Testis (tissue), 3 donors: ENCODE measurements around the gene SRRM2. TPM values are rescaled to one million over a fixed set of nuclear protein-coding genes. Genes with fewer than 3 reads are reported as not detected.

Source experiments
- DNase-seq: peaks from one replicate; pipeline ENCODE4 v3.0.0-alpha.2; 2019
- H3K27ac ChIP-seq, 2 donors: fragments of 200-600 bp; sonication (generic); one replicate each; pipeline ENCODE4 v1.5.1; 2019
- H3K27me3 ChIP-seq: fragments of 200-600 bp; sonication (generic); one replicate; pipeline ENCODE4 v1.5.1; 2019
- H3K36me3 ChIP-seq: fragments of 200-600 bp; sonication (generic); one replicate; pipeline ENCODE4 v1.5.1; 2017; ENCODE audit warnings: low read depth; ENCODE audit errors: missing control alignments
- H3K4me1 ChIP-seq: fragments of 200-600 bp; sonication (generic); one replicate; pipeline ENCODE4 v1.5.1; 2019
- H3K4me3 ChIP-seq, 2 donors: fragments of 200-600 bp; sonication (generic); one replicate each; pipeline ENCODE4 v1.5.1; 2017 to 2019
- H3K9me3 ChIP-seq: fragments of 200-600 bp; sonication (generic); one replicate; pipeline ENCODE4 v1.5.1; 2017
- CTCF ChIP-seq, 3 experiments: fragments of 450-650 bp in 2 of 3; fragments of 200-600 bp in 1 of 3; sonication (generic) in 1 of 3; IDR thresholded peaks; one replicate each; pipeline ENCODE4 v1.5.1; 2016 to 2019; ENCODE audit warnings: antibody characterized with exemption in 3 of 3, mild to moderate bottlenecking in 2 of 3, moderate library complexity in 1 of 3
- POLR2A ChIP-seq: fragments of 450-650 bp; IDR thresholded peaks from one replicate; pipeline ENCODE4 v1.6.1; 2017; ENCODE audit warnings: antibody characterized with exemption, mild to moderate bottlenecking, moderate library complexity
- WGBS, 2 donors: methylation state at CpG; one replicate each; pipeline ENCODE4 v1.1.5; 2018; 5-methylcytosine and 5-hydroxymethylcytosine counted together
- intact Hi-C: fragments of 100-400 bp; cut with DNase I; formaldehyde crosslinking; loops from one replicate; pipeline ENCODE4 v1.15.1; 2023; ENCODE audit warnings: low total_unique reads
- polyA plus RNA-seq: library from polyadenylated mRNA; stranded (reverse); fragments of 350-450 nt; fragmentation: Illumina TruSeq; extraction: RNeasy Lipid Tissue Mini Kit (QIAGEN cat#74804); gene quantifications from one replicate; pipeline ENCODE4 v1.2.3, GENCODE V29; 2014; ENCODE audit warnings: low read depth, low replicate concordance; ENCODE audit not compliant: insufficient read depth
- total RNA-seq, 2 donors: library from RNA; depleted of rRNA; stranded (reverse); fragments of >200 nt; gene quantifications; one replicate each; pipeline ENCODE4 v1.2.3, GENCODE V29; 2016

The SRRM2 gene
- total and polyA plus RNA-seq, 3 donors from 2014 or later = 446 to 738 (median 526) TPM

- Histone ChIP-seq H3K4me1 (no peaks in the 10 kb centered on the region), H3K4me3 (no peak overlapping the region), H3K9me3 (no peaks in the 10 kb centered on the region), H3K27ac (no peak overlapping the region), H3K36me3 (no peaks in the 10 kb centered on the region), H3K27me3 (no peaks in the 10 kb centered on the region)
- TF ChIP-seq CTCF (IDR thresholded peaks at IDR 0.05) = no peak
- TF ChIP-seq POLR2A = no peak
- 92% methylated on average over 8 of the region's 10 CpGs; no CpG with 5 or more reads in 1 of the 2 donors for WGBS, 2 donors
- intact Hi-C loops = no loop called here
- no peak for DNase-seq
These were observed 47.1 kb upstream of the SRRM2 start for GRCh38 chr16:2705351-2705750.

- WGBS, 2 donors = 94 to 98% methylated on average over 13 to 17 of the region's 17 CpGs
- Histone ChIP-seq H3K4me1 (no peaks in the 10 kb centered on the region), H3K4me3 (no peak overlapping the region), H3K27ac (no peak overlapping the region), H3K27me3 (no peaks in the 10 kb centered on the region), H3K9me3 (no peaks in the 10 kb centered on the region), H3K36me3 (no peaks in the 10 kb centered on the region)
- TF ChIP-seq CTCF (IDR thresholded peaks at IDR 0.05) = no peak
- TF ChIP-seq POLR2A = no peak
- DNase-seq = no peak
- intact Hi-C loops = no loop called here
These were observed 46.4 kb upstream of the SRRM2 start for GRCh38 chr16:2706085-2706484.

GRCh38 chr16:2706611-2707311 is 45.7 kb upstream of the SRRM2 start:
- Histone ChIP-seq H3K36me3 (no peaks in the 10 kb centered on the region), H3K4me3 (no peak overlapping the region), H3K4me1 (no peaks in the 10 kb centered on the region), H3K9me3 (no peaks in the 10 kb centered on the region), H3K27ac (no peak overlapping the region), H3K27me3 (no peaks in the 10 kb centered on the region)
- intact Hi-C loops = no loop called here
- 91 to 96% methylated on average over 8 to 22 of the region's 22 CpGs for WGBS, 2 donors
- DNase-seq = no peak
- TF ChIP-seq CTCF (IDR thresholded peaks at IDR 0.05) (no peak), POLR2A (no peak)

GRCh38 chr16:2707368-2708289 is 44.8 kb upstream of the SRRM2 start:
- Histone ChIP-seq H3K36me3 (no peaks in the 10 kb centered on the region), H3K9me3 (no peaks in the 10 kb centered on the region), H3K4me1 (no peaks in the 10 kb centered on the region), H3K4me3 (no peak overlapping the region), H3K27ac (no peak overlapping the region), H3K27me3 (no peaks in the 10 kb centered on the region)
- no peak for DNase-seq
- TF ChIP-seq CTCF (IDR thresholded peaks at IDR 0.05) (no peak), POLR2A (no peak)
- intact Hi-C loops = no loop called here
- WGBS, 2 donors = 93 to 96% methylated on average over 24 to 51 of the region's 51 CpGs
